Activated CD8-positive, alpha-beta memory T cell treated with anti-CD3 and anti-CD28 coated beads for 36 hours (primary cell): ENCODE results near the gene ITGB1. TPM values are rescaled to one million over a fixed set of nuclear protein-coding genes. Genes with fewer than 3 reads are reported as not detected.
"Not testable (repeated sequence)": the region's sequence is repeated elsewhere in the genome, so short reads cannot be mapped to it uniquely, and the experiment has no call there.

Experiments
- CTCF ChIA-PET: fragments of 350-600 bp; sonication (Branson Sonifier 250); formaldehyde crosslinking; loops from one replicate; lab custom pipeline; 2021; ENCODE audit warnings: antibody characterized with exemption; lab: Charles Lee
- POLR2A ChIA-PET: fragments of 350-600 bp; sonication (Branson Sonifier 250); formaldehyde crosslinking; loops from one replicate; lab custom pipeline; 2021; ENCODE audit warnings: antibody characterized with exemption; lab: Charles Lee
- total RNA-seq, 2 experiments: library from RNA; stranded (reverse); gene quantifications; one replicate each; pipeline ENCODE4 v1.2.3, GENCODE V29; 2021

The ITGB1 gene
- 10 to 100 TPM; 75.4 to 77.6 TPM for total RNA-seq

- CTCF ChIA-PET = interaction anchor here (1.4 kb wide), 1 partner anchor 23 kb away, joined by 4 read pairs; no protein-coding TSS in a partner anchor
- POLR2A ChIA-PET = interaction anchor here (0.9 to 2.1 kb wide), 3 partner anchors 22 to 24 kb away, joined by 3 to 10 read pairs (median 7); no protein-coding TSS in a partner anchor
Measured at GRCh38 chr10:32958085-32959005, at the start of gene ITGB1. TSS of gene ITGB1 (minus strand) at chr10:32958230. CDS start at chr10:32935558, 22,672 bp downstream.

- ChIA-PET CTCF (no interaction called here), POLR2A (no interaction called here)
Measured at GRCh38 chr10:33006342-33006887, 48.4 kb upstream of the ITGB1 start.

- ChIA-PET POLR2A (interaction anchor here (0.5 kb wide), 1 partner anchor 247 kb away, joined by 4 read pairs; no protein-coding TSS in a partner anchor), CTCF (no interaction called here)
Measured at GRCh38 chr10:33005322-33006301, 47.6 kb upstream of the ITGB1 start.

GRCh38 chr10:33001908-33002492 lies 44.0 kb upstream of the ITGB1 start:
- POLR2A ChIA-PET = no interaction called here
- CTCF ChIA-PET = interaction anchor here (1.1 kb wide), 1 partner anchor 16 kb away, joined by 3 read pairs; no protein-coding TSS in a partner anchor

DNA sequence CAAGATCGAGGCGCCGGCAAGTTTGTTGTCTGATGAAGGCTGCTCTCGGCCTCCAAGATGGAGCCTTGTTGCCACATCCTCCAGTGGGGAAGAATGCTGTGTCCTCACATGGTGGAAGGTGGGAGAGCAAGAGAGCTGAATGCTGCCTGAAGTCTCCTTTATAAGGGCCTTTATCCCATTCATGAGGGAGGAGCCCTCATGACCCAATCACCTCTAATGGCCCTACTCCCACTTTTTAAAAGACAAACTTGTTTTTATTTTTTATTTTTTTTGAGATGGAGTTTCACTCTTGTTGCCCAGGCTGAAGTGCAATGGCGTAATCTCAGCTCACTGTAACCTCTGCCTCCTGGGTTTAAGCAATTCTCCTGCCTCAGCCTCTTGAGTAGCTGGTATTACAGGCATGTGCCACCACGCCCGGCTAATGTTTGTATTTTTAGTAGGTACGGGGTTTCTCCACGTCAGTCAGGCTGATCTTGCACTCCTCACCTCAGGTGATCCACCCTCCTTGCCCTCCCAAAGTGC lies 40.1 kb upstream of the ITGB1 start:
- POLR2A ChIA-PET, CTCF ChIA-PET: not testable (repeated sequence)

DNA sequence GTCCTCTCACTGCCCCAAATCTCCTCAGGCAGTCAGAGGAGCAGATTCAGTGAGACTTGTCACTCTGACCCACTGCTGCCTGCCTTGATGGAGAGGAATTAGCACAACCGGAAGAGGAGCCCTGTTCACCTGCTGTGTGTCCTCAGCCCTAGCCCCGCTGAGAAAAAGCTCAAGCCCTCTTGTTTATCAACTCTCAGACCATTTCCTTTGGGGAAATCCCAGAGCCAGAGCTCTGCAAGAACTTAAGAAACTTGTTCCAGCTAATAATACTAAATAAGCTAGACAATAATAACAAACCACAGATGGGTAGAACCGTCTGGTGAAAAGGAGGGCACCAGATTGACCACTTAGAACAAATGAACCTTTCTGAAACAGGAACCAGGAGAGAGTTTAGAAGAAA lies 37.7 kb upstream of the ITGB1 start:
- ChIA-PET CTCF (no interaction called here), POLR2A (no interaction called here)

DNA sequence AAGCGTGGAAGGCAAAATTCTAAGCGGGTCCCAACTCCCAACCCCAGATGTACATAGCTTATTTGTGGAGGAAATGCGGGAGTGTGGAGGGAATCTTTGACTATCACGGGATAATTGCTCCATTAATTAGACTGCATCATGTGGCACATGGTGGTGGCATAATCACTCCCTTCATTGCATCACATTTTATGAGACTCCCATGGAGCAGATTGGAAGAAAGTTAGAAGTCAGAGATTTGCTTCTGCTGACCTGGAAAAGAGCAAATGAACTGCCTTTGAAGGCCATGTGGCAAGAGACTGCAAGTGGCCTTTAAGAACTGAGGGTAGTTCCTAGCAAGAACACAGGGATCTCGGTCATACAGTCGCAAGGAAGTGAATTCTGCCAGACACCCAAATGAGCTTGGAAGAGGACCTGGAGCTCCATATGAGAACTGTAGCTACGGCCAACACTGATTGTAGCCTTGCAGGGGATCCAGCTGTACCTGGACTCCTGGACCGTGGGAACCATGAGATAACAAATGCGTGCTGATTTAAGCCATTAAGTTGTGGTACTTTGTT lies 37.1 kb upstream of the ITGB1 start:
- CTCF ChIA-PET = no interaction called here
- POLR2A ChIA-PET = no interaction called here

GRCh38 chr10:32994632-32995031 lies 36.6 kb upstream of the ITGB1 start:
- CTCF ChIA-PET, POLR2A ChIA-PET: not testable (repeated sequence)

DNA sequence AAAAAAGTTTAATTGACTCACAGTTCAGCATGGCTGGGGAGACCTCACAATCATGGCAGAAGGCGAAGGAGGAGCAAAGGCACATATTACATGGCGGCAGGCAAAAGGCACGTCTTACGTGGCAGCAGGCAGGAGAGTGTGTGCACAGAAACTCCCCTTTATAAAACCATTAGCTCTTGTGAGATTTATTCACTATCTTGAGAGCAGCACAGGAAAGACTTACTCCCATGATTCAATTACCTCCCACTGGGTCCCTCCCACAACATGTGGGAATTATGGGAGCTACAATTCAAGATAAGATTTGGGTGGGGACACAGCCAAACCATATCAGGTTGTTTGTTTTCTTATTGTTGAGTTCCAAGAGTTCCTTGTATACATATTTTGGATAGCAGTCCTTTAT lies 34.3 kb upstream of the ITGB1 start:
- CTCF ChIA-PET = interaction anchor here (1.8 kb wide), 1 partner anchor 22 kb away, joined by 3 read pairs; no protein-coding TSS in a partner anchor
- POLR2A ChIA-PET = not testable (repeated sequence)

- CTCF ChIA-PET = no interaction called here
Measured at GRCh38 chr10:32990811-32991210, 32.8 kb upstream of the ITGB1 start.

GRCh38 chr10:32988604-32989003 lies 30.6 kb upstream of the ITGB1 start:
- CTCF ChIA-PET = no interaction called here
- POLR2A ChIA-PET = no interaction called here

More at GRCh38 chr10:32990811-32991210, 32.8 kb upstream of the ITGB1 start:
- POLR2A ChIA-PET = no interaction called here

DNA sequence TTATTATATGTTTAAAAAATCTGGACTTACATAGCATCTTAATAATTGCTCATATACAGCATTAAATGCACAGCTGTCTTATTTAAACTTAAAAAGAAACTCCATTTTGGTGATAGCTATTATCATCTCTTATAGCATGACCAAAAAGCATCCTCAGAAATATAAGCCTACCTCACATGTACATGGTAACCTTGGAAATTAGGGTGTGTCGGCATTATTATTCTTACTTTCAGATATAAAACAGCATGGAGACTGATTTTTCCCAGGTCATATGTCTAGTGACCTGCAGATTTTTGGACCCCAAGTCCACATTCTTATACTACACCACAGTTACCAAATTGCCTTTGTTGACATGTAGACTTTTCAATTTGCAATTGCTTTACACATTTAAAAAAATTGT lies 29.1 kb upstream of the ITGB1 start:
- ChIA-PET CTCF (no interaction called here), POLR2A (interaction anchor here (0.6 kb wide), 1 partner anchor 44 kb away, joined by 3 read pairs; no protein-coding TSS in a partner anchor)

DNA sequence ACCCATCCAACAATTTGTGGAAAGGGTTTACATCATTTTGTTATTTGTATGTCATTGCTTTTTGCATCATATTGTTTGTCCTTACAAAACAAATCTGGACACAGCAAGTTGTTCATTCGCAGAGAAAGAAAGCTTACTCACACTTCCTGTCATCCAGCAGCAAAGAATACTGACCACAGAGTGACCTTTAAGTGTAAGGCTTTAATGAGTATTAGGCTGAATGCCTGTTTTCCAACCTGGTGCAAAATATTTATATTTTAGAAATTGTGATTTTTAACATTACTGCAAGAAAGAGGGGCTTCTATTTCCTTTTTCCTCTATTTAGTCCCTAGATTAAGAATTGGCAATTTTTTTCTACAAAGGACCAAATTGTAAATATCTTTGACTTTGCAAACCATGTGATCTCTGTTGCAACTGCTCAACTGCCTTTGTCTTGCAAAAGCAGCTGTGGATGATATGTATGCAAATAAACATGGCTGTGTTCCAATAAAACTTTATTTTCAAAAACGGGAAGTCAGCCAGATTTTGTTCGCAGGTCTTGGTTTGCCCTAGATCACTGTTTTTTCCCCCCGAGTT lies 27.8 kb upstream of the ITGB1 start:
- POLR2A ChIA-PET = no interaction called here

GRCh38 chr10:32985341-32985764 lies 27.3 kb upstream of the ITGB1 start:
- ChIA-PET CTCF (interaction anchor here (0.7 to 1.0 kb wide), 4 partner anchors 17 to 782 kb away, joined by 3 to 4 read pairs (median 3); no protein-coding TSS in a partner anchor), POLR2A (no interaction called here)

More for the DNA sequence above, 27.8 kb upstream of the ITGB1 start:
- CTCF ChIA-PET = interaction anchor here (1.0 kb wide), 1 partner anchor 16 kb away, joined by 3 read pairs; no protein-coding TSS in a partner anchor

DNA sequence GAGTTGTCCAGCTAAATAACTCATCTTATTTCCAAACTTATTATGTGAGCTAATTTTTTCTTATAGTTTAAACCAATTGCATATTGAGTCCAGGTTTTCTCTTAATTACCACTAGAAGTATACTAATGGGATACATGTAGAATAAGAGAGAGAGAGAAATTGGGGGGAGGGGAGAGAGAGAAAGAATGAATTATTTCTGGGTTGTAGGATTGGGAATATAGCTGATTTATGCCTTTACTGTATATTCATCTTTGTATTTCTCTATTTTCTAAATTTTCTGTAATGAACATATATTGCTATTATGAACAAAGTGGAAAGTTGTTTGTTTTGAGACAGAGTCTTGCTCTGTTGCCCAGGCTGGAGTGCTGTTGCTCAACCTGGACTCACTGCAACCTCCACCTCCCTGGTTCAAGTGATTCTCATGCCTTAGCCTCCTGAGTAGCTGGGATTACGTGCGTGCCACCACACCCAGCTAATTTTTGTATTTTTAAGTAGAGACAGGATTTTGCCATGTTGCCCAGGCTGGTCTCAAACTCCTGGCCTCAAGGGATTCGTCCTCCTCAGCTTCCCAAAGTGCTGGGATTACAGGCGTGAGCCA lies 26.1 kb upstream of the ITGB1 start:
- CTCF ChIA-PET = no interaction called here
- POLR2A ChIA-PET = no interaction called here

DNA sequence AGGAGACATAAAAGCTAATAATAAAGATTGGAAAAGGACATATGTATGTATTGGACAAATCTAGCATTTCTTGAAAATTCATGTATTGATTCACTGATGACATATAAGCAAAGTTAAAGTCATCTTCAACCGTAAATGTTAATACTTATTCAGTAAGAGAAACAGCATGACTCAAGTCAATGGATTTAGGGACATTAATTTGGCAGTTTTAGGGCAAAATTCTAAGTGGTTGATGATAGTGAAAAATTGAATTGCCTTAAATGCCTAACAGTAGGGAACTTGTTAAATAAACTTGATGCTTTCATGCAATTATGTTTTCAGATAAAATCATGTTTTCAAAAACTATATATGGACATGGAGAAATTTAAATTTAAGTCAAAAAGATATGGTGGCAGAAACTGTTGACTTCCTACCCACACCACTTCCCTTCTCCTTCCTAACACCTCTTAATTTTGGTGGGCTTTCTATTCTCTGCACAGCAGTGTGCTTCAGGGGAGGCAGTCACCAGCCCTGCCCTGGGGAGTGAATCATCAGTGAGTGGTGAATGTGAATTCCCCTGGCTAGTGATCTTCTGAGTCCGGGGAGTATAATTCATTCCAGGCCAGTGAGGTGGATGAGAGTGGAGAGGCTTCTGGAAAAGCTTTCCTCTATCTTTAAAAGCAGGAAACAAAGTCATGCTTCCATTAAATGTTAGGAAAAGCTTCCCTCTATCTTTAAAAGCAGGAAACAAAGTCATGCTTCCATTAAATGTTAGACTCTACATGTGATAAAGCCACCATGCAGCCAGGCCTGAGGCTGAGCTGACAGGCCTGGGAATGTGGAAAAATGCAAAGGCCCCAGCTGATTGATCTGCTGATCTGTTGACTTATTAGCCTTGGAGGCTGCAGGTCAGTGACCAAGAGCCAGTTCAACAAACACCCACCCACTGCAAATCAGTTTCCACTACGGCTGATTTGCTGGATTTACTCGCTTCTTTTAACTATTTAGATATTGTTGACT lies 25.2 kb upstream of the ITGB1 start:
- ChIA-PET CTCF (interaction anchor here (0.9 kb wide), 1 partner anchor 26 kb away, joined by 3 read pairs; no protein-coding TSS in a partner anchor), POLR2A (interaction anchor here (0.5 to 0.7 kb wide), 3 partner anchors 24 to 625 kb away, joined by 3 to 5 read pairs (median 3); no protein-coding TSS in a partner anchor)
